ENCODE data around the gene SKIDA1.

GRCh38 chr10:21530641-21531040, 5.2 kb upstream of the SKIDA1 start:
- TF ChIP-seq EZH2phosphoT487 (IDR thresholded peaks at IDR 0.05) (no peak), EZH2 (IDR thresholded peaks at IDR 0.05) (no peak)

All from neural progenitor cell (in vitro differentiated cells).